Activated CD4-positive, CD25-positive, alpha-beta regulatory T cell treated with anti-CD3 and anti-CD28 coated beads, Interleukin-2, amount 50 U/mL, for 16 hours (primary cell): ENCODE data around the gene ZBTB7A.

Experiments used
- DNase-seq: peaks from one replicate; pipeline ENCODE4 v3.0.0-alpha.2; 2020; ENCODE audit warnings: low read depth, low spot score

Gene ZBTB7A

DNA sequence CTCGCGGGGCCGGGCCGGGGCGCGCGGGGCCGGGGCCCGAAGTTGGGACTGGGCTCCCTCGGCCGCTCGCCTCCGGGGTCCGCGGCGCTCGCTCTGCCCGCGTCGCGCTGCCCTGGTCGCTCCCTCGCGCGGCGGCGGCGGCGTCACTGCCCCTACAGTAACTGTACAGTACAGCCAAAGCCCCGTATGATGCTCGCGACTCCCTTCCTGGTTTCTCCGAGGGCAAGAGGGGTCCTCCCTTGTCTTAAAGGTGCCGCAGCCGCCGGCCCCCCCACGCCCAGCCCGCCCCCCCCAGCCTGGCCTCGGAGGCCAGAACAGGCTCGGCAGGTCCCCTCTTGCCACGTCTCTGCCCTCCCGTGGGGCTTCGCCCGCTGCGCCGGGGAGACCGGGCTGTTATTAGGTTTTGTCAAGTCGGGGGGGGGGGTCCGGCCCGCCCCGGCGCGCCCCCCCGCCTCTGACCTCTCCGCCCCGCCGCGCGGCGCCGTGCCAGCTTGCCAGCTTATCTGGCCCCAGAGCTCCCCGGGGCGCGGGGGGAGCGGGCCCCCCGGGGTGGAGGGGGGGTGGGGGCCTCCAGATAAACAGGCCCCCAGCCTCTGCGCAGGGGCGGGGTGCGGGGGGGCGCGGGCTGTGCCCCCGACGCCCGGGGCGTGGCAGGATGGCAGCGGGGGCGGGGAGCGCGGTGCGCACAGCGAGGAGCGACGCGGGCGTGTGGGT, at the start of gene ZBTB7A:
Gene ZBTB7A, minus strand, starts transcription at position 218 of the 714 bp plus-strand sequence. CDS start 11,667 bp downstream, outside the sequence.
- DNase-seq: peak; percentile 56

DNA sequence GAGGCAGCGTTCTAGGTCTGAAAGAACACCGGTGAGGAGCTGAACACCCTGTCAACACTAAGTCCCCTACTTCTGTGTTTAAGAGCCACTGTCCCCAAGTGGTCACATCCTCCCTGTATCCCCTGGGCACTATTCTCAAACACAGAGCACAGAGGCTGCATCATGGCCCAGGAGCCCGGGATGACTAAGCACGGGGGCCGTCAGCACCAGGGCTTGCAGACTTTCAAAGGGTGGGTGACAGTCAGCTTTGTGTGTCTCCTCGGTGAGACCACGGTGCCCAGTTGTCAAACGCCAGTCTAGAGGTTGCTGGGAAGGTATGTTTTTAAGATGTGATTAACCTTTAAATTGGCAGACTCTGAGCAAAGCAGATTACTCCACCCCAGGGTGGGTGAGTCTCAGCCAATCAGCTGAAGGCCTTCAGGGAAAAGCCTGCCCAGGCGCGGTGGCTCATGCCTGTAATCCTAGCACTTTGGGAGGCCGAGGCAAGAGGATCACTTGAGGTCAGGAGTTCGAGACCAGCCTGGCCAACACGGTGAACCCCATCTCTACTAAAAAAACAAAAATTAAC, 49.2 kb upstream of the ZBTB7A start:
- no peak for DNase-seq

DNA sequence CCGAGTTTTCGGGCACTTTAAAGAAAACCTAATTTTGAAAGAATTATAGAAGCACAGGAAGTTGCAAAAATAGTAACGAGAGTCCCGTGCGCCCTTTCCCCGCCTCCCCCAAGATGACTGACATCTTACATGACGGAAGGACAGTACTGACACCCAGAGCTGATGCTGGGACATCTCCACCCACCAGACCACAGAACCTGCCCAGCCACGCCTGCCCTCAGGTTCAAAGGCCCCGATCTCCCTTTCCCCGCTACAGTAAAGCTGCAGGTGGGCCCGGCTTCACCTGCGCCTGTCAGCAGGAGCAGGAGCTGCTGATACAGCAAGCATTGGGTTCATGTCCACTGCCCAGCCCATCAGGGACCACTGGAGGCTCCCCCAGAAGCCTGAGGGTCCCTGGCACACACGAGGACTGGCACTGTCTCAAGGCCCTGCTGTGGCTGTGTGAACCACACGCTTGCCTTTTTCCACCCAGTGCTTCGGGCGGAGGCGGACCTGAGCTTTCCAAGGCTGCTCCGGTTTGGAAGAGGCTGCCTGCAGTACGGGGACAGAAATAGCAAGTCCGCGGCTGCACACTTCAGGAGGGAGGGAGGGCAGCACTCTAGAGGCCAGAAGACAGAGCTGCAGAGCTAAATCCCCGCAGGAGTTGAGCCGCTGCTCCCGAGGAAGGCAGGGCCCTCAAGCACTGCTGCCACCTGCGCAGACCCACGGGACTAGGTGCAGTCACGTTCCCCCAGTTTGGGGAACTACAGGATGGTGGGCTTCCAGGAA, 48.5 kb upstream of the ZBTB7A start:
- peak; percentile 34 for DNase-seq

DNA sequence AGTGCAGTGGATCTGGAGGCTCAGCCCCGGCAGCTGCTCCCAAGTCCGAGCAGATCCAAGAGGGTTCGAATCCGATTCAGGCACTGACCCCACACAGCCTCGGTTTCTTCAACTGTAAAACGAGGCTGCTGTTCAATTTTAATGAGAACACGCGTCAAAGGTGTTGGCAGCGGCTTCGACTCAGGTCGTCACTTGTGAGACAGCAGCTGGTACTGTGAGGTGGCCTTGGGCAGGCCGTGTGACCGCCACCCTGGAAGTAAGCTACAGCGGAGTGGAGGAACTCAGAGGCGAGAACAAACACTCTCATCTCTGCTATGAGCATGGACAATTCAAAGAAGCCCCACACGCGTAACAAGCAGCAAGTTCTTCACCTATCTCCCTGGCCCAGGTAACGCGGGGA, 47.5 kb upstream of the ZBTB7A start:
- DNase-seq: no peak

DNA sequence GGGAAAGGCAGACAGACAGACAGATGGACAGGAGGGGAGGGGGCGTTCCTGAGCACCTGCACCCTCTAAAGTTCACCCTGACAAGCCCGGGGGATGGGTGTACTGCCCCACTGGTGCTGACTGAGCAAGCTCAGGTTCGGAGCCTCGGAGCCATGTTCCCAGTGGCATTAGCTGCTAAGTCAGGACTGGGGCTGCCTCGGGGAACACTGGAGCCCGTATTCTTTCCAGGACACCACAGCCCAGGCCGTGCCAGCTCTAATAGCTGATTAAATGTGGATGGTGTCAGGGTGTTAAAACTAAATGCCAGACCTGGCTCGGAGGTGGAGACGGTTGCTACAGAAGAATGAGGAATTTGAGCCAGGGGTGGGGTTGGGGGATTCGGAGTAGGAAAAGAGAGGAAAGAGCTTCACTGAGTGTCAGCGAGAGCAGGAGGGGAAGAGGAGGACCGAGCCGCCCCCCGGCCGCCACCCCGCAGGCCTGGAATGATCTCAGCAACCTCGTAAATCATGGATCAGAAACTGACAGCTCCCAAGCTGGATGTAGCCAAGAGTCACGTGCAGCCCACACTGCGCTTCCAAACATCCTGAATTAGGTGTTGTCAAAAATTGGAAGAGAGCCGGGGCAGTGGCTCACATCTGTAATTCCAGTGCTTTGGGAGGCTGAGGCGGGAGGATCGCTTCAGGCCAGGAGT, 46.8 kb upstream of the ZBTB7A start:
- DNase-seq: no peak

DNA sequence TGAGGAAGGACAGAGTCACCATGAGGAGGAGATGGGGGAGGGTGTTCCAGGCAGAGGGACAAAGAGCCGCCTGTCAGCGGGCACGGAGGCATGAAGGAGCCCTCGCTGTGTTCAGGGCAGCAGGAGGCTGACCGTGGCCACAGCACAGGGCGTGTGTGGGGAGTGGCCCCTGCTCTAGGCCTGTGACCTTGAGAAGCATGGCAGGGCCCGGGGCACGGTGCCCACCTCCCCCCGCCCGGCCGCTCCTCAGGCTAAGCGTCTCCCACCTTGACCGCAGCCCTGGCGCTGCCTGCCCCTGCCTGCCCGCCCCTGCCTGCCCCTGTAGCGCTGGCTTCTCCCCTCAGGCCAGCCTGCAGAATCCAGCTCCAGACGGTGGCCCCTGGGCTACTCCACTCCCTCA, 45.7 kb upstream of the ZBTB7A start:
- no peak for DNase-seq

DNA sequence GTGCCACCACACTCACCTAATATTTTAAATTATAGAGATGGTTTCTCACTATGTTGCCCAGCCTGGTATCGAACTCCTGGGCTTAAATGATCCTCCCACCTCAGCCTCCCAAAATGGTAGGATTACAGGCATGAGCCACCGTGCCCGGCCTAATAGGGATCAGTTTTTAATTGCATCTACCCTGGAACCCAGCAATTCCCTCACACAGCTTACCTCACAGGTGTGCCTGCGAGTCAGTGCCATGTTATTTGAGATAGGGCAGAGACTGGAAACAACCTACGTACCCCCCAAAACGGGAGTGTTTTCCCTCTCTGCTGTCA, 42.9 kb upstream of the ZBTB7A start:
- no peak for DNase-seq

DNA sequence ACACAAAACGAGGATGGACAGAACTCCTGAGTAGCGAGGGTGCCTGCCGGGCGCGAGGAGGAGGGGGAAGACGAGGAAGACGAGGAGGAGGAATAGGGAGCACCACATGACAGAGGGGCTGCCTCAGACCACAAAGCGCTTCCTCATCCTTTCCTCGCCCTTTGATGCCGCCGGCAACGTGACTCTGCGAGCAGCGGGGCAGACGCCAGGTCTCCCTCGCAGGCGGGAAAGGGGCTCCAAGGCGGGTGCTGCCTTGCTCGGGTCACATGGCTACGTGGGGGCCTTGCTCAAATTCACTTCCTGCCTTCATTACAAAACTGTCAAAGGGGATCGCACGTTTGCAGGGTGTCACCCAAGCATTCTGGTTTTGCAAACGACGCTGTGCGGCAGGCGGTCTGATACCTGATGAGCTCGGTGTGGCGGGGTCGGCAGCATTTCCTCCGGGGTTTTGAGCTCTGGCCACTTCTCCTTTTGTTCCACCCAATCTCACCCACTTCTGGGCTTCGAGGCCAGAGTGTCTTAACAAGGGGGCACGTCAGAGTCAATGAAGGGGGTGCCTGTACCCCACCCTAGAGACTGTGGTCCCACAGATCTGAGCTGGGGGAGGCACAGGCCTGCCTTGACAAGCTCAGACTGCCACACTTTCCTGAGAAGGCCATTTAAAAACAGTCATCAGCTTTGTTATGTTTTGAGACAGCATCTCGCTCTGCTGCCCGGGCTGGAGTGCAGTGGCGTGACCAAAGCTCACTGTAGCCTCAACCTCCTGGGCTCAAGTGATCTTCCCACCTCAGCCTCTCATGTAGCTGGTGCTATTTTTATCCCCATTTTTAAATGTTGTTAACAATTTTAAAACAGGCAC, 42.3 kb upstream of the ZBTB7A start:
- peak; percentile 37 for DNase-seq

DNA sequence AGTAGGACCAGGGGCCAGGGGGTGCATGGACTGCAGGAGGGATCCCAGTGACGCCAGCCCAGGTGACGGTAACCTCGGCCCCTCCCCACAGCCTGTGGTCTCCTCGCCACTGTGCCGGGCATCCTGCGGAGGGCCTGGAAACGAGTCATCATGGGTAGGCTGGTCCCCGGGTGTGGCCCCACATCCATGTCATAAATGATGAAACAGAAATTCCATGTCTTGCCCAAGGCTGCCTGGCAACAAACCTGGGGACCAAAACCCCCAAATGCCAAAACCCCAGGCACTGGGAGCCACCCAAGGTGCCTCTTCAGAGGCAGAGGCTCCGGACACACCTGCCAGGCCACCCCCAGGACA, 36.4 kb upstream of the ZBTB7A start:
- DNase-seq: no peak

DNA sequence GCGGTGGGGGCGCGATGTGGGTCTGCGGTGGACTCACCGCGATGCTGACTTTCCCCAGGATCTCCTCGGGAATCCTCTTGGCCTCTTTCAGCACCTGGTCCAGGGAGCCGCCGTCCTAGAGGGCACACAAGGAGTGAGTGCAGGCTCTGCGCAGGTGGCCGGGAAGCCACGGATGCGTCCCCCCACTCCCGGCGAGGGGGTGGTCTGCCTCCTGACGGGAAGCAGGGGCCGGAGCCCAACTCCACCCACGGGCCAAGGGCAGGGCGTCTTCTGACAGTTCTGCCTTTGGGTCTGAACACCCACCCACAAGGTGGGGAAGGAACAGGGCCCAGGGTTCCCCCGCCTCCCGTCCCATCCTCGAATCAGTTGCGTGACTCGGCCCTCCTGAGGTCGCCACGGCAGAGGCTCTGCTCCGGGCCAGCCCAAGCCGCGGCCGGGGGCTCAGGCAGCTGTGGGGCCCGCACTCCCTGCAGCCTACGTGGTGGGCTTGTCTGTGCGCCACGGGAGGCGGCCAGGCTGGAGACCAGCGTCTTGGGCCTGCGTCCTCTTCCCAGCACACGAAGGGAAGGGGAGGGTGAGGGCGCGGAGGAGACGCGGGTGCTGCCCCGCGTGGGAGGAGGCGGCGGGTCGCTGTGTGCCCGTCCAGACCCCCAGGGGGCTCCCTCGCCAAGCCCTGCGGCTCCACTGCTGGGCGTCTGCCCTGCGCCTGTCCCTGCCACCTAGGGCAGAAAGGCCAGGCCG, 35.8 kb upstream of the ZBTB7A start:
- DNase-seq: no peak

DNA sequence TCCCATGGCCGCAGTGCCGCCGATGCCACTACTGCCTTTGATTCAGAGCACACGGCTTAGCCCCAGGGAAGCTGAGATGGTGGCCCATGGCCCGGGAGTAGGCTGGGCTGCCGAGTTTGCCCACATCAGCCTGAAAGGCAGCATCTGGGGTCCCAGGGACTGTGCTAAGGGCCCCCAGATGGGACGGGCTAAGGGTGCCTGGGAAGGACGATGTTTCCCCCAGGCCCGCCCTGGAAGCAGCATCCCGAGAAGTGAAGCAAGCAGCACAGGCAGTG, 34.7 kb upstream of the ZBTB7A start:
- no peak for DNase-seq

DNA sequence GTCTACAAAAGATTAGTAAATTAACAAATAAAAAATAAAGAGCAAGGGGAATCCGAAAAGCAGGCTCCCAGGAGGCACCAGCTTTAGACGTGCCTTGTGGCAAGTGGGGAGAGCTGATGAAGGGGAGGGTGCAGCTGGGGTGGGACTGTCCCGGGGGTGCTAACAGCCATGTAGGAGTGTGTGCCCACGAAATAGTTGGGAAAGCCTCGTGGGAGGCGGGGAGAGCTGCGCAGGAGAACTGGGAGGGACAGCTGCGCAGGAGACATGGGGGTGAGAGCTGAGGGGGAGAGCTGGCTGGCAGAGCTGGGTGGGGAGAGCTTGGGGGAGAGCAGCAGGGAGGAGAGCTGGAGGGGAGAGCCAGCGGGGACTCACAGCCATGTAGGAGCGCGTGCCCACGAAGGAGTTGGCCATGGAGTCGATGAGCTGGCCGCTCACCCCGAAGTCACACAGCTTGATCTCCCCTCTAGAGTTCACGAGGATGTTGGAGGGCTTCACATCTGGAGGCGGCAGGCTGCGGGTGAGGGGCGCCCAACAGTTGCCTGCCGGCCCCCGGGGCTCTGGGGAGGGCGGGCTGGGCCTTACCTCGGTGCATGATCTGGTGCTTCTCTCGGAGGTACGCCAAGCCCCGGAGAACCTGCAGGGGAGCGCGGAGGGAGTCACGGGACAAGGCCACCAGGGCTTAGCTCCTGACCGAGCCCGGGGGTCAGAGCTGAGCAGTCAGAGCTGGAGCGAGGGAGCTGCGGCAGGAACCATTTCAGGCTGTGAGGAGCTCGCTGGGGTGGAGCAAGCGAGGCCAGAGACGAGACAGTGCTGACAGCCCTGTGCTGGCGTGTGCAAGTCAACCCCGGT, 34.2 kb upstream of the ZBTB7A start:
- no peak for DNase-seq

DNA sequence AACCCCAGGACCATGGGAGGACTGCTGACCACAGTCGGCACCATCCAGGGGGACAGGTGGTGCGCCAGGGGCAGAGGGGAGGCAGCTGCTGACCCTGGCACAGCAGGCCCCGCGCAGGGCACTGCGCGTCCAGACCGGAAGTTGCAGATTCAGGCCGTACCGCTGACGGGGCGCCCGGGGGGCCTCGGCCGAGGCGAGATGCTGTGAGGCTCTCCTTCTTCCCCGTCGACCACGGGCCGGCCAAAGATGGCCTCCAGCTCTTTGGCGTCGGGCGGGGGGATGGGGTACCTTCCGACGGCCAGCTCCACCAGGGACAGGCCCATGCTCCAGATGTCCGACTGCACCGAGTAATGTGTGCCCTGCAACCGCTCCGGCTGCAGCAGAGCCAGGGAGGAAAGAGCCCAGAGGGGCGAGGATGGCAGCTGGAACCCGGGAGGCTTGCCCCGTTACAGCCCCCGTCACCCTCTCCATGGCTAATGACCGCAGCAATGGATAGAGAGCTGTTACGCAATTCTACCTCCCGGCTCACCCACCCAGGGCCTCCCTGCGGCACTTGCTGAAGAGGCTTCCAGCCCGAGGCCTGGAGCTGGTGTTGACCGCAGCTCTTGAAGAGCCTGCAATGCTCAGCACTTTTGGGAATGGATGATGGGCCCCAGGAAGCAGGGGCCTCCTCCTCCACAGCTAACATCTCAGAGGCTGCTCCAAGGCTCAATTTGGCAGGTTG, 32.5 kb upstream of the ZBTB7A start:
- no peak for DNase-seq

DNA sequence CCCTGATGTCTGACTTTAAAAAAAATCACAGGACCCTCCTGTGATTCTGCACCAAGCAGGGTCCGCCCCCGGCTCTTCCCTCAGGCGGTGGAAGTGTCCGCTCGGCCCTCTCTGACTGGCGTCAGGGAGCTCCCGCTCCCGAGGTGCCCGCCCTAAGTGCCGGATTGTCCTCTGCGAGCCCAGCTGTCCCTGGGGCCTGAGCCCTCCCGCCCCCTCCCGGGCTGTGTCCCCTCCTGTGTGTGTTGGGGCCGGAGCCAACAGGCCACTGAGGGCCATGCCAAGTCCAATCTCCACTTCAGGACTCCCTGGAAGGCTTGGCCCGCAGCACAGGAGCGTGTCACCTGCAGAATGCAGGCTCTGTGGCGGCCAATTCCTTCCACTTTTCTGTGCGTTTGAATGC, 31.8 kb upstream of the ZBTB7A start:
- DNase-seq: no peak

DNA sequence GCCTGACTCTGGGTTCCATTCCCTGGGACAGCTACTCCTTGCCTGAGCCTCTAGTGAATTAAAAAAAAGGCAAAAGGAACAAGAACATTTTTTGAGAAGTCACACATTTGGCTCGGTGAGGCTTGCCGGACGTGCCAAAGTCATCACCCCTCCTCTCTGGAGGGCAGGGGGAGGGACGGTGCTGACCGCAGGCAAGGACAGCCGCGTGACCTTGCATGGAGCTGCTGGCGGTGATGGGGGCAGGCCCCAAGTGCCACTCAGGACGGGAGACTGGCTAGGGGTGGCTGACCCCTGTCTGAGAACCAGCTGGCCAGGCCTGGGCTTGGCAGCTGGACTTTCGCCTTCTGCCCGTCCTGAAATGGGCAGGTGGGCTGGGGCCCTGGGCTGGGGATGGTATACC, 30.8 kb upstream of the ZBTB7A start:
- DNase-seq: no peak

DNA sequence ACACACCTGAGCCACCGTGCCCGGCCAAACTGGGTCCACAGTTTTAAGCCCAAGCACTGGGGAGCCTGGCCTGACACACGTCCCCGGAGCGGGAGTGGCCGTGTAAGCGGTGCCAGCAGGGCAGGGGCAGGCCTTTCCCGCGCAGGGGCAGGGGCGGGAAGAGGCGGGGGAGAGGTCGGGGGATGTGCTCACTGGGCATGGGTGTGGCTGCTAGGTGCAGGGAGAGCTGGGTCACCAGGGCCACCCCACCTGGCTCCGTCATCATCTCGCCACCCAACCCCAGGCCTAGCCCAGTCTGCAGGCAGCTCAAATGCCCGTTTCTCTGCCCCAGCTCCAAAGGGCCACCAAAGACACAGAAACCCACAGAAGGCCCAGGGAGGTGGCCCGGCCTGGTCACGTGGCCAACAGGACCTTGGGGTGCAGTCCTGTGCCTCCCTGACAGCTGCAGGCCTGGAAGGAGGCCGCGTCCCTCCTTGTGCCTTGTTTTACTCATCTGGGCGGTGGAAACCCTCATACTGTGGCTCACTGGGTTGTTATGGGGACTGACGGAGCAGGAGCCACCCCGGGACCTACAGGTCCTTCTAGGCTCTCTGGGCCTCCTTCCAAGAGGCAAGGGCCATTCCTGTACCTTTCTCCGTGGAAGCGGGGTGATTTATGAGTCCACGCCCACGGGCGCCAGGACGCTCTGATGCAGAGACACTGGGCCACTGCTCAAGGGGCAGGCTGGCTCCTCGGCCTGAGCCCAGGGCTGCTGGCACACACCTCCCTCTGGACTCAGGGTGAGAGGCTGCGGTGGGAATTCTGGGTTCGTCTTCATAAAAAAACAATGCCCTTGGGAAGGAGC, 29.6 kb upstream of the ZBTB7A start:
- DNase-seq: no peak

DNA sequence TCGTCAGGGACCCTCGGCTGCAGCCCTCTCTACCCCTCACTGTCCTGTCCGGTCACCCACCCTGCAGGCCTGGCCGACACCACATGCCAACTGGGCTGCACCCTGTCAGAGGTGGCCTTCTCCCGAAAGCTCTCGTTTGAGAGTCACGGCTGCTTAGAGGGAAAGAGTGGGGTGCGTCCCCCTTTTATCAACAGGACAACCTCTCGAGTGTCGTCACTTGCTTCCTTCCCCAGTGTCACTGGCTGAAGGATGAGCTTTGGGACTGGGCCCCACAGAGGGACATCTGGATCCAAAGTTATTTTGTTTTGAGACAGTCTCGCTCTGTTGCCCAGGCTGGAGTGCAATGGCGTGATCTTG, 28.8 kb upstream of the ZBTB7A start:
- no peak for DNase-seq

DNA sequence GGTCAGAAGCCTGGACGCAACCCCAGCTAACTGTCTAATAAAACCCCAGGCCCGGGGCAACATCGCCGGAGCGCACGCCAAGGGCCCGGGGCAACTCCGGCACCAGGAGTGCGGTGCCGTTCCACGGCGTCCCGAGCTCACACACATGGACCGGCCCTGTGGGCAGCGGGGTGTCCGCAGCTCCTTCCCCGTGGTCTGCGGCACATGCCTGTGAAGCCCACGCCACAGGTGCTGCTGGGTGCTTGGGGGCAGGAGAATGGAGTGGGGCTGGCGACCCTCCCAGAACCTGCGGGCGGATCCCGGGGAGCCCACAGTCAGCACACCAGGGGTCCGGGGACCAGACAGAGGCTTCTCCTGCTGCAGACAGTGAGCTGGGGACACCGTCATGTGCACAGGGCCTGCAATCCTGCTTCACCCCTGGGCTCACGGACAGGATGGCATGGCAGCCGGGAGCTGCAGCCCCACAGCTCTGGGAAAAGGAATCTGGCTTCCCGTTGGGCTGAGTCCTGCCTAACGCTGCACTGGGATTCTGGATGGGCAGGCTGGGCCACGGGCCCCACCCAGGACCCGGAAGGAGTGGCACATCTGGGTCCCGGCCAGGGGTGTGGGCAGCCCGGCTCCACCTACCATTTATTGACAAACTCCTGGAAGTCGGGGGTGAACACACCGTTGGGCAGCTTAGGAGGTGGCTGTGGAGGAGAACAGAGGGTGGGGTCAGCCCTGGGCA, 28.2 kb upstream of the ZBTB7A start:
- DNase-seq: no peak
